LNCaP clone FGC (cell line): ENCODE measurements around the gene STK11IP.

ENCODE experiments used
- DNase-seq: peaks from one replicate; pipeline ENCODE4 v3.0.0-alpha.2; 2011; ENCODE audit warnings: low read depth
- H3K4me3 ChIP-seq: 2 replicates; pipeline ENCODE4 v1.5.1; 2011; ENCODE audit warnings: mild to moderate bottlenecking, low read depth, low read length, control low read depth
- TF ChIP-seq, protein P1 (sequence below): IDR thresholded peaks from 2 replicates; pipeline ENCODE4 v1.5.1; 2012; ENCODE audit warnings: mild to moderate bottlenecking; ENCODE audit not compliant: control insufficient read depth, insufficient read depth; ENCODE audit errors: extremely low read depth

Gene STK11IP

DNA sequence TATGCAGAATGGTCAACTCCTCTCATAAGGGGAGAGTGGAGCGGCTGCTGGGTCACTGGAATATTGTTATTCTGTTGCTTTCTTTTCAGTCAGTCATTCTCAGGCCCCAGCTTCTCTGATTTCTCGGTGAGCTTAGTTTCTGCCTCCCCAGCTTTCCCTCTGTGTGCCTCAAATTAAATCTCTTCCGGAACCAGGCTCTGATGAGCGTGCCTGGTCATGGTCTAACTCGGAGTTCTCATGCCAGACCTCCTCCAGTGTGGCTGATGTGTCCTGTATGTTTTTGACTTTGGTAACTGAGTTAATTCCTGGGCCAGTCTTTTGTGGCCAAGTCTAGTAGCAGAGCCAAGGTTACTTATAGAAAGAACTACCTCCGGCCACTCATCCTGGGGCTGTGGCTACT is 4.9 kb upstream of the STK11IP start:
- no peak overlapping the region for H3K4me3 ChIP-seq

DNA sequence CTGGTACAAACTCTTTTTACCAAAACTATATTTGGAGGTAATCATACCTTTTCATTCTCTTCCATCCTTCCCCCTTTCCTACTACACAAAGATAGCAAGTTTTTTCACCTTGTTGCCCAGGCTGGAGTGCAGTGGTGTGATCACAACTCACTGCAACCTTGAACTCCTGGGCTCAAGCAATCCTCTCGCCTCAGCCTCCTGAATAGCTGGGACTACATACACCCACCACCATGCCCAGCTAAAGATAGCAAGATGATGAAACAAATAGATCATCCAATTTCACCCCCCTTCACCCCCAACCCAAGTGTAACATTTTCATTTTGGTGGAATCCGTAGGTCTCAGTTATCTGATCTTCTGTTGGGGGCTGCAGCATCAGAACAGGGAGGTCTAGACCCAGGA is 4.5 kb upstream of the STK11IP start:
- no peak for DNase-seq
- TF ChIP-seq, protein P1, sequence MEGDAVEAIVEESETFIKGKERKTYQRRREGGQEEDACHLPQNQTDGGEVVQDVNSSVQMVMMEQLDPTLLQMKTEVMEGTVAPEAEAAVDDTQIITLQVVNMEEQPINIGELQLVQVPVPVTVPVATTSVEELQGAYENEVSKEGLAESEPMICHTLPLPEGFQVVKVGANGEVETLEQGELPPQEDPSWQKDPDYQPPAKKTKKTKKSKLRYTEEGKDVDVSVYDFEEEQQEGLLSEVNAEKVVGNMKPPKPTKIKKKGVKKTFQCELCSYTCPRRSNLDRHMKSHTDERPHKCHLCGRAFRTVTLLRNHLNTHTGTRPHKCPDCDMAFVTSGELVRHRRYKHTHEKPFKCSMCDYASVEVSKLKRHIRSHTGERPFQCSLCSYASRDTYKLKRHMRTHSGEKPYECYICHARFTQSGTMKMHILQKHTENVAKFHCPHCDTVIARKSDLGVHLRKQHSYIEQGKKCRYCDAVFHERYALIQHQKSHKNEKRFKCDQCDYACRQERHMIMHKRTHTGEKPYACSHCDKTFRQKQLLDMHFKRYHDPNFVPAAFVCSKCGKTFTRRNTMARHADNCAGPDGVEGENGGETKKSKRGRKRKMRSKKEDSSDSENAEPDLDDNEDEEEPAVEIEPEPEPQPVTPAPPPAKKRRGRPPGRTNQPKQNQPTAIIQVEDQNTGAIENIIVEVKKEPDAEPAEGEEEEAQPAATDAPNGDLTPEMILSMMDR, result no peak
- H3K4me3 ChIP-seq, result no peak overlapping the region

More for the DNA sequence above, 4.9 kb upstream of the STK11IP start:
- TF ChIP-seq, protein P1, result no peak
- no peak for DNase-seq

DNA sequence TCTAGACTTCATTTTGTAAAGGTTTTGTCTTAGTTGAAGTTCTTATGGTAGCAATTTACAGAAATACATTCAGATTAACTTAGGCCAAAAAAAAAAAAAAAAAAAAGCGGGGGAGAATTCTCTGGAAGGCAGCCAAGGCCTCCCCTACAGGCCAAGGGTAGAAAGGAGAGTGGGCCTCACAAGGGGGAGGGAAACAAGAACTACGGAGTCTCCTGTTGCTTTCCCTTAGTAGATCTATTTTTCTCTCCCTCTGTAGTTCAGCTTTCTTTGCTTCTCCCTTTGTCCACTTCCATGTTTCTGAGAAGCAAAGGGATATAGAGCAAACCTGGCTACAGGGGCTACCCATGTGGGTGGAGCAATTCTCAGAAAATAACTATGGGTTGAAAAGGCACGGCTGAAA is 2.4 kb upstream of the STK11IP start:
- DNase-seq, result no peak
- no peak overlapping the region for H3K4me3 ChIP-seq
- TF ChIP-seq, protein P1, result no peak

DNA sequence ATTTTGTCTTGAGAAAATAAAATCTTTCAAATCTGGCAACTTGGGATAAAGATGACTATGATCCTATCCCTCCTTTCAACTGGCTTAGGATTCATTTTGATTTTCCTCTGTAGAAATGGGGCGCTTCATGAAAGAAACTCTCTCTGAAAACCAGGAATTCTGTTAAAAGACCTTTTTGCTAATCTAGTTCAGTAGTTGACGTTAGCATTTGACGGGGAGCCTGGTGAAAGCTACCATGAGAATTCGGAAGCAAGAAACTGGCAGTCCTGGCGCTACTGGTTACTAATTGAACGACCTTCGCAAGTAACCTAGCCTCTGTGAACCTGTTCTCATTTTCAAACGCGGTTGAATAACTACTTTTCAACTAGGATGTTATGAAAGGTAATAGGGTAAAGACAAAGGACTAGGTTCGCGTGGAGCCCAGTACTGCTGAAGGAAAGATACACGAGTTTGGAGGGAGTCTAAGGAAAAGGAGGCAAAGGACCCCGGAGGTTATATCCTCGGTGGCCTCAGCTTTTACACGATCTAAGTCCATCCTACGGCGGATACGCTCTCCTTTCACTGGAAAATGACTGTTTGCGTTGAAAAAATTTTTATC is 604 bp upstream of the STK11IP start:
- no peak for DNase-seq
- peak overlapping the region; percentile 94 for H3K4me3 ChIP-seq
- TF ChIP-seq, protein P1, result no peak

DNA sequence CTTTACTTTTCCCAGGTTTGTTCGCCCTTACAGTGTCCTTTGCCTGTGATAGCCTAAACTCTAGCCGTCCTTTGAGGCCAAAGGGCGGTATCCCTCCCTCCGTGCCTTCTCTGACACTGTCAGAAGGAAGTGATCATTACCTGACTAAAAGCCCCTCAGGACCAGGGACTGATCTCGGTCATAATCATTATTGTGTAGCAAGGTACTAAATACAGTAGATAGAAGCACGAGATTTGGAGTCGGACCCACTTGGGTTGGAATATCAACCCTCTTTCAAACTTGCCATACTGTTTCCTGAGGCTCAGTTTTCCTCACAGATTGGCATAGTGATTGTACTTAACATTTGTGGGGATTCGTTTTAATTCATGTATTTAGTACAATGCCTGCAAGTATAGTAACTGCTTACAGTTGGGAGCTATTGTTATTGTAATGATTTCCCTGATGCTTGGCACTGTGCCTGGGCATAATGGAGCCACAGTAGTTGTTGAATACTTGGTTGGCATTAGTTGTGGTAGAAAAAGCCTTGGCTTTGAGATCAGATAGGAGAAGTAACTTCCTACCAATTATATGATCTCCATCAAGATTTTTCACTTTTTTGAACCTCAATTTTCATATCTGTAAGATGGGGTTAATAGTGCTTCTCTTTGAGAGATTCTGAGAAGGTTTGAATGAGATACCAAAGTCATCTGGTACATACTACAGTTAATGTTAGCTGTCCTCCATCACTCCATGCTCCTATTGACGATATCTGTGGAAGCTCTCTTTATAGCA is 836 bp downstream of the STK11IP start:
- TF ChIP-seq, protein P1, result no peak
- H3K4me3 ChIP-seq, result peak overlapping the region; percentile 94
- DNase-seq, result no peak

DNA sequence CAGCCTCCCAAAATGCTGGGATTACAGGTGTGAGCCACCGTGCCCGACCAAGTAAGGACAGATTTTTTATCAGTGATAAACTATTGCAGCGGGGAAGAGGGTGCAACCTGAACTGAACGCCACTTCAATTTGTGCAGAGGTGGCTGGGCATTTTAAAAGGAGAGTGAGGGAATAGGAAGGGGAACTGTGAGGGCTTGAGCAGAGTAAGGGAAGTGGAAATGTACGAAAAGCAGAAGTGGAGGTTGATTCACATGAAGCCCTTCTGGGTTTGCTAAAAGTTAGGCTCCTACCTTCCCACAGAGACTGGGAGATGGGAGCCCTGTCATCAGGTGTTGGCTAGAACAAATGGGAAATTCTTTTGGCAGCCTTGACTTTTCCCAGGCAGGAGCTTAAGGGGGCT is 6.1 kb downstream of the STK11IP start:
- no peak overlapping the region for H3K4me3 ChIP-seq
- TF ChIP-seq, protein P1, result no peak
- DNase-seq, result no peak

DNA sequence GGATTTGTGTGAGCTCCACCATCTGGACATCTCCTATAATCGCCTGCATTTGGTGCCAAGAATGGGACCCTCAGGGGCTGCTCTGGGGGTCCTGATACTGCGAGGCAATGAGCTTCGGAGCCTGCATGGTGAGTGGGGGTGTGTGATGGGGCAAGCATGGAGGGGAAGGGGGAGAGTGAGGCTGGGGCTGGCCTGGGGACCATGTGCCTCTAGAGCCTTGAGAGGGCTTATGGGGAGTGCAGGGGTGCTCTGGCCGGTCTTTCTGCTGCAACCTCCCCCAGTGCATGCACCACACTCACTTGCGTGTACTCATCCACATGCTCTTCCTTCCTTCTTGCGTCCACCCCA is 7.9 kb downstream of the STK11IP start:
- TF ChIP-seq, protein P1, result no peak
- no peak for DNase-seq
- H3K4me3 ChIP-seq, result no peak overlapping the region
